GM21360 (cell line): ENCODE measurements around the gene RAPGEF4.

ENCODE experiments used
- ATAC-seq: cut with Tn5 transposase; IDR thresholded peaks from one replicate; pipeline ENCODE4 v1.9.1; 2021; ENCODE audit warnings: mild to moderate bottlenecking, moderate library complexity; ENCODE audit not compliant: unreplicated experiment

Gene RAPGEF4

GRCh38 chr2:172856606-172857005 is 121.0 kb downstream of the RAPGEF4 start:
- ATAC-seq: no peak

GRCh38 chr2:172858473-172858745 is 122.8 kb downstream of the RAPGEF4 start:
- no peak for ATAC-seq

GRCh38 chr2:172859581-172860335 is 124.1 kb downstream of the RAPGEF4 start:
- no peak for ATAC-seq

- ATAC-seq: no peak
These were observed 124.7 kb downstream of the RAPGEF4 start for GRCh38 chr2:172860336-172860707.

- ATAC-seq: no peak
These were observed 125.5 kb downstream of the RAPGEF4 start for GRCh38 chr2:172861098-172861497.

- ATAC-seq: no peak
These were observed 126.2 kb downstream of the RAPGEF4 start for GRCh38 chr2:172861656-172862476.

GRCh38 chr2:172863341-172863740 is 127.7 kb downstream of the RAPGEF4 start:
- no peak for ATAC-seq

- ATAC-seq: no peak
These were observed 128.5 kb downstream of the RAPGEF4 start for GRCh38 chr2:172864182-172864581.

GRCh38 chr2:172865422-172865821 is 129.8 kb downstream of the RAPGEF4 start:
- no peak for ATAC-seq

GRCh38 chr2:172869861-172870260 is 134.2 kb downstream of the RAPGEF4 start:
- no peak for ATAC-seq

GRCh38 chr2:172870396-172870795 is 134.8 kb downstream of the RAPGEF4 start:
- no peak for ATAC-seq

- no peak for ATAC-seq
These were observed 142.2 kb downstream of the RAPGEF4 start for GRCh38 chr2:172877826-172878225.

- no peak for ATAC-seq
These were observed 142.6 kb downstream of the RAPGEF4 start for GRCh38 chr2:172878260-172878659.

GRCh38 chr2:172884336-172884735 is 148.7 kb downstream of the RAPGEF4 start:
- no peak for ATAC-seq

GRCh38 chr2:172885996-172886395 is 150.4 kb downstream of the RAPGEF4 start:
- ATAC-seq: no peak

- no peak for ATAC-seq
These were observed 151.6 kb downstream of the RAPGEF4 start for GRCh38 chr2:172887280-172887679.

GRCh38 chr2:172888714-172889669 is 153.3 kb downstream of the RAPGEF4 start:
- ATAC-seq: no peak

- no peak for ATAC-seq
These were observed 154.3 kb downstream of the RAPGEF4 start for GRCh38 chr2:172889768-172890430.

- ATAC-seq: no peak
These were observed 157.5 kb downstream of the RAPGEF4 start for GRCh38 chr2:172893111-172893510.

- ATAC-seq: no peak
These were observed 158.0 kb downstream of the RAPGEF4 start for GRCh38 chr2:172893671-172894070.
